ENCODE data around the gene USP34. TPM values are rescaled to one million over a fixed set of nuclear protein-coding genes. Genes with fewer than 3 reads are reported as not detected.
"Not testable (repeated sequence)": the region's sequence is repeated elsewhere in the genome, so short reads cannot be mapped to it uniquely, and the experiment has no call there.

Gene USP34
- total RNA-seq, 4 donors from 2014 or later: 49.5 to 129 (median 84.9) TPM

- Histone ChIP-seq H3K9me3 (no peaks in the 10 kb centered on the region), H3K27ac (no peak overlapping the region), H3K36me3 (peaks cover 0 to 63% (median 6%) of the 10 kb centered on the region in 3 donors), H3K4me1 (no peaks in the 10 kb centered on the region), H3K4me3 (no peak overlapping the region), H3K27me3 (no peaks in the 10 kb centered on the region)
- WGBS, 2 donors: 84 to 90% methylated on average over 4 of the region's 4 CpGs
- intact Hi-C loops (cut with DNase I): no loop called here
- TF ChIP-seq POLR2A (IDR thresholded peaks at IDR 0.05) (no peak), CTCF (IDR thresholded peaks at IDR 0.05) (peak in 1 of 6 experiments; percentile 13)
- no peak for DNase-seq
These were observed 74.9 kb downstream of the USP34 start for GRCh38 chr2:61396005-61396404.

DNA sequence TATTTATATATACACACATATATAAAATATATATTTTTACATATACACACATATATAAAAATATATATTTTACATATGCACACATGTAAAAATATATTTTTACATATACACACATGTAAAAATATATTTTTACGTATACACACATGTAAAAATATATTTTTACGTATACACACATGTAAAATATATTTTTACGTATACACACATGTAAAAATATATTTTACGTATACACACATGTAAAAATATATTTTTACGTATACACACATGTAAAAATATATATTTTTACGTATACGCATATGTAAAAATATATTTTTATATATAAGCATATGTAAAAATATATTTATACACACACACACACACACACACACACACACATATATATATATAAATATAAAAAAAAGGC lies 83.3 kb downstream of the USP34 start:
- H3K4me1 ChIP-seq; H3K27me3 ChIP-seq; intact Hi-C loops (cut with DNase I); H3K9me3 ChIP-seq; H3K4me3 ChIP-seq; H3K27ac ChIP-seq; DNase-seq: not testable (repeated sequence)
- H3K36me3 ChIP-seq: peaks cover 0 to 71% (median 0%) of the 10 kb centered on the region in 3 donors
- 94 to 95% methylated on average over 7 of the region's 7 CpGs for WGBS, 2 donors

GRCh38 chr2:61380882-61381197 lies 90.0 kb downstream of the USP34 start:
- H3K36me3 ChIP-seq: peaks cover 0 to 87% (median 9%) of the 10 kb centered on the region in 3 donors
- H3K27me3 ChIP-seq; H3K27ac ChIP-seq; H3K9me3 ChIP-seq; intact Hi-C loops (cut with DNase I); H3K4me3 ChIP-seq; DNase-seq; H3K4me1 ChIP-seq: not testable (repeated sequence)
- WGBS, 2 donors: 94 to 97% methylated on average over 4 of the region's 4 CpGs

DNA sequence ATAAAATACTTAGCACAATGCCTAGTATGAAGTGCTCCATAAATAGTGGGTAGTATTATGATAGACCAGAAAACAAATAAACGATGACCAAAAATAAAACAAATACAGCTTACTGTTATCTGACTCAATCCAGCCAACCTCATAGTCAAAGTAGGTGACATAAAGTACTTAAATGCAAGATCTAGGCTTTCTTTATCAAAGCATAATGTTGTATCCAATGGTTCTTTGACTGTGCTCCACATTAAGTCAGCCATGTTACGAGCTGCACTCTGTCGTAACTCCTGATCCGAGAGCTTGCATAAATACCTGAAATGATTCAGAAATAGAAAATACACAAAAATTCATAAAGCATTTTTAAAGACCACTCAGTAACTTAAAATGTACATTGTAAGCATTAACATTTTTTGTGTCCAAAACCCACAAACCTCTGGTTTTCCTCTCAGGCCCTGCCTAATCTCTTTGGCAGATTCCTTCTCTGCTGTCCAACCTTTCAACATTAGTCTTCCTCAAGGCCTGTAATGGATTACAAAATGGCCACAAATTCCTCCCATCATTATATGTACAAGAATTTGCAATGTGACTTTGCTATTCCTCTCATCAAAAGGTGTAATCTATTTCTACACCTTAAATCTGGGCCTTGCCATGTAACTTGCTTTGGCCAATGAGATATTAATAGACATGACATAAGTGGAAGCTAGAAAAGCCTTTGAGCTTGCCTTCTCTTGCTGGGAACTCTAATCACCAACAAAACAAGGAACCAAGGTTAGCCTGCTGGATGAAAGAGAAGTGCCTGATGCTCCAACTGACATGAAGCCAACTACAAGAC lies 90.6 kb downstream of the USP34 start:
- Histone ChIP-seq H3K36me3 (peaks cover 0 to 89% (median 9%) of the 10 kb centered on the region in 3 donors), H3K4me3 (no peak overlapping the region), H3K27me3 (no peaks in the 10 kb centered on the region), H3K4me1 (no peaks in the 10 kb centered on the region), H3K9me3 (no peaks in the 10 kb centered on the region), H3K27ac (no peak overlapping the region)
- DNase-seq: no peak
- intact Hi-C loops (cut with DNase I): no loop called here
- TF ChIP-seq CTCF (IDR thresholded peaks at IDR 0.05): no peak
- TF ChIP-seq POLR2A (IDR thresholded peaks at IDR 0.05): no peak
- 87 to 94% methylated on average over 4 of the region's 4 CpGs for WGBS, 2 donors

GRCh38 chr2:61379521-61379920 lies 91.4 kb downstream of the USP34 start:
- Histone ChIP-seq H3K36me3 (peaks cover 0 to 95% (median 9%) of the 10 kb centered on the region in 3 donors), H3K9me3 (no peaks in the 10 kb centered on the region), H3K27ac (no peak overlapping the region), H3K4me3 (no peak overlapping the region), H3K27me3 (no peaks in the 10 kb centered on the region), H3K4me1 (no peaks in the 10 kb centered on the region)
- WGBS, 2 donors: 52 to 92% methylated on average over 2 of the region's 2 CpGs
- intact Hi-C loops (cut with DNase I): no loop called here
- TF ChIP-seq CTCF (IDR thresholded peaks at IDR 0.05) (no peak), POLR2A (IDR thresholded peaks at IDR 0.05) (no peak)
- no peak for DNase-seq

- Histone ChIP-seq H3K4me1 (no peaks in the 10 kb centered on the region), H3K36me3 (peaks cover 0 to 98% (median 9%) of the 10 kb centered on the region in 3 donors), H3K27me3 (no peaks in the 10 kb centered on the region), H3K9me3 (no peaks in the 10 kb centered on the region), H3K4me3 (no peak overlapping the region), H3K27ac (no peak overlapping the region)
- intact Hi-C loops (cut with DNase I): no loop called here
- 91 to 97% methylated on average over 5 of the region's 5 CpGs for WGBS, 2 donors
- no peak for DNase-seq
- TF ChIP-seq CTCF (IDR thresholded peaks at IDR 0.05) (no peak), POLR2A (IDR thresholded peaks at IDR 0.05) (no peak)
These were observed 92.6 kb downstream of the USP34 start for GRCh38 chr2:61378281-61378680.

All from esophagus squamous epithelium (tissue), 5 donors.